HG02840 (cell line): Measurements from ENCODE around the gene SPPL3.
"Not testable (repeated sequence)": the region's sequence is repeated elsewhere in the genome, so short reads cannot be mapped to it uniquely, and the experiment has no call there.

ENCODE experiments used
- ATAC-seq: cut with Tn5 transposase; IDR thresholded peaks from one replicate; pipeline ENCODE4 v1.9.1; 2021; ENCODE audit warnings: mild to moderate bottlenecking, moderate library complexity, moderate number of reproducible peaks; ENCODE audit not compliant: unreplicated experiment, low FRiP score

SPPL3 gene

GRCh38 chr12:120793357-120793756 lies 110.8 kb downstream of the SPPL3 start:
- ATAC-seq = no peak

GRCh38 chr12:120792456-120792855 lies 111.7 kb downstream of the SPPL3 start:
- not testable (repeated sequence) for ATAC-seq

GRCh38 chr12:120791669-120792176 lies 112.4 kb downstream of the SPPL3 start:
- no peak for ATAC-seq

- ATAC-seq = no peak
Observed at GRCh38 chr12:120790114-120790513, 114.0 kb downstream of the SPPL3 start.

- no peak for ATAC-seq
Observed at GRCh38 chr12:120787889-120788288, 116.3 kb downstream of the SPPL3 start.

GRCh38 chr12:120784804-120785203 lies 119.4 kb downstream of the SPPL3 start:
- ATAC-seq = no peak

GRCh38 chr12:120783197-120783596 lies 121.0 kb downstream of the SPPL3 start:
- no peak for ATAC-seq

GRCh38 chr12:120775862-120776552 lies 128.2 kb downstream of the SPPL3 start:
- no peak for ATAC-seq

- no peak for ATAC-seq
Observed at GRCh38 chr12:120774169-120774916, 129.8 kb downstream of the SPPL3 start.

GRCh38 chr12:120771097-120771496 lies 133.1 kb downstream of the SPPL3 start:
- ATAC-seq = no peak

GRCh38 chr12:120767071-120768024 lies 136.8 kb downstream of the SPPL3 start:
- no peak for ATAC-seq

- ATAC-seq = no peak
Observed at GRCh38 chr12:120766566-120766965, 137.6 kb downstream of the SPPL3 start.

GRCh38 chr12:120764816-120765215 lies 139.3 kb downstream of the SPPL3 start:
- ATAC-seq = no peak

- ATAC-seq = no peak
Observed at GRCh38 chr12:120763250-120763649, 140.9 kb downstream of the SPPL3 start.

GRCh38 chr12:120762086-120762485 lies 142.1 kb downstream of the SPPL3 start:
- no peak for ATAC-seq

- no peak for ATAC-seq
Observed at GRCh38 chr12:120761519-120761934, 142.6 kb downstream of the SPPL3 start.

GRCh38 chr12:120760349-120761254 lies 143.6 kb downstream of the SPPL3 start:
- no peak for ATAC-seq

GRCh38 chr12:120759591-120760348 lies 144.4 kb downstream of the SPPL3 start:
- no peak for ATAC-seq
